GM18907 (cell line): ENCODE results near the gene ATP10A.

Experiments
- ATAC-seq: cut with Tn5 transposase; IDR thresholded peaks from one replicate; pipeline ENCODE4 v1.9.1; 2021; ENCODE audit warnings: mild to moderate bottlenecking, moderate library complexity; ENCODE audit not compliant: unreplicated experiment

Gene ATP10A

GRCh38 chr15:25863111-25863967 is at the start of gene ATP10A:
Gene ATP10A, minus strand, starts transcription at chr15:25863327. Its CDS starts 231 bp downstream, at chr15:25863096.
- no peak for ATAC-seq

DNA sequence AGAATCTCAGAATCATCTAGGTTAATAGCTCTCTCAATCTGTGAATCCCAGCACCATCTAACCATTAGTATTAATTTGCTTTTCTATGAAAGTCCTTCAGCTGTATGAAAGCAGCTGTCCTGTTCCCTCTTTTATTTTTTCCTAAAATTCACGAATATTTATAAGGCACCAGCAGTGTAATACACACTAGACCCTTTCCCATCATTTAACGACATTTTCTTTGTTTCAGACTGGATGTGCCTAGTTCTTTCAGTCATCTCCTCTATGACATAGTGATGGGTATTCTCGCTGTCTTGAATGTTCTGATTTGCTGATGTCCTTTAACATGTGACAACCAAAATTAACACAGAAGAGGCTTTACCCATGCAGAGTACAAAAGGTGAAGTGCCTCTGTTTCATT is 48.9 kb upstream of the ATP10A start:
- ATAC-seq, result no peak

- no peak for ATAC-seq
These were observed 47.7 kb upstream of the ATP10A start for GRCh38 chr15:25910832-25911231.

DNA sequence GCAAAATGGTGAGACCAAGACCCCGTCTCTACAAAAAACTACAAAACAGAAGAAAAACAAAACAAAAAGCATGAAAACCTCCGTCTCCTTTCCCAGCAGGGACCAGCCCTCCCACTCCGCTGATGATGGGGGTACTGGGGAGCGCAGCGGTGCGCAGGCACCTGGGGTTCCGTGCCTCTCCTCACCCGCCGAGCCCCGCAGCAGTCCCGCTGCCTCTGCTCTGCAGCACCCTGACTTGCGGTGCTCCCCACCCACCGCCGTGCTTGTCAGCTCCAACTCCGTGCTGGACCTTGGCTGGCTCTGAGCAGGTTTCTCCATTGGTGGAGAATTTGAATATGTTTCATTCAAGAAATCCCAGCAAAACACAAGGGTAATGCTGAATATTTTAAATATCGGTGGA is 46.7 kb upstream of the ATP10A start:
- no peak for ATAC-seq

GRCh38 chr15:25909325-25909724 is 46.2 kb upstream of the ATP10A start:
- no peak for ATAC-seq

DNA sequence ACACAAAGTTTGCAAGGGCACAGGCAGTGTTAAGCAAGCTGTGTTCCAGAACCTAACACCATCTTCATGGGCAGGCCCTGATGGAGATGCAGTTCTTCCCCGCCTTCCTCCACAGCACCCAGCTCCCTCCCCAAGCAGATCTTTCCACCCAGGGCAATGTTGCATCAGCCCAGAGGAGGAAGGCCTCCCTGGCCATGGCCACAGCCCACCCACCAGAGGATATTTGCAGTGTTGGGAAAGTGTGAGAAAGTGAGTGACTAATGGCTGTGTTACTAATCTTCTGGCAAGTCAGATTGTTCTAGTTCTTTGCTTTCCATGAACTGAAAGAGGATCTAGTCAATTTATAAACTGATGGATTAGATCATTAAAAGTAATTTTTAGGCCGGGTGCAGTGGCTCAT is 42.0 kb upstream of the ATP10A start:
- no peak for ATAC-seq

GRCh38 chr15:25903024-25903581 is 40.0 kb upstream of the ATP10A start:
- ATAC-seq, result no peak

DNA sequence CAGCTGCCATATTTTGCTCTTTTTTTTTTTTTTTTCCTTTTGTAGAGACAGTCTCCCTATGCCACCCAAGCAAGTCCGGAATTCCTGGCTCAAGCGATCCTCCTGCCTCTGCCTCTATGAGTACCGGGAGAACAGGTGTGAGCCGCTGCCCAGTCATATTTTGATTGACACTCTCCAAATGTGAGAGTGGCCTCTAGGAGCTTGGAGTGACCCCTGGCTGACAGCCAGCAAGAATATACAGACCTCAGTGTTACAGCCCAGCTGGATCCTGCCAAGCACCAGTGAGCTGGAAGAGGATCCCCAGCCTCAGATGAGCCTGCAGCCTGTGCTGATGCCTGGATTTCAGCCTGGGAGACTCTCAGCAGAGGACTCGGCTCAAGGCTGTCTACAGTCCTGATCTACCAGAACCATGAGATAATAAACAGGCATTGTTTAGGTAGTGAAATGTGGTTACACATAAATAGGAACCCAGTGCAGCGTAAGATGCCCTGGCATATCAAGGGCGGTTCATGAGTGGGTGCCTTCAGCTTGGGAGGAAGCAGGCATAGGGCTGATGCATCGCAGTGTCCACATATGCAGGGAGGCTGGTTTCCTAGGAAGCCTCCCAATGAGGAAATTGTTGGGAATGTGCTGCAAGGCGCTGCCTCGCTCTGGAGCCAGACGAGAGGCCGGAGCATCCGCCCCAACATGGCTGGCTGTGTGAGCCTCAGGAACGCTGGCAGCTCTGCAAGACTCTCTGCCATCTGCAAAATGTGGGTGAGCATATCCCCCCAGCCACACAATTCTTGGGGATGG is 38.9 kb upstream of the ATP10A start:
- no peak for ATAC-seq

GRCh38 chr15:25900901-25901300 is 37.8 kb upstream of the ATP10A start:
- ATAC-seq, result no peak

DNA sequence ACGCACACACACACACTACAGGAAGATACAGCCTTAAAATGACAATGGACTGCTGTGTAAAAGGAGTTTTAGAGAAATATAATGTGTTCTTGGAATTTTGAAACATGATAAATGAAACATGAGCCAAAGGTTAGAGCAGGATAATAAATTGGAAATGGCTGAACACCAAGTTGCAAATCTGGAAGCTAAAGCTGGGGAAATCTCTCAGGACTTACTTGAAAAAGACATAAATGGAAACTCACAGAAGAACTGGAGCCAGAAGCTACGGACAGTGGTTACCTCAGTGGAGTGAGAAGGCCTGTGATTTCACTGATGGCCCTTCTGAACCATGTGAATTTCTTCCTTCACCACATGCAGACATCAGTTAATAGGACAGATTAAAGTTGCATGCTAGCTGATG is 37.3 kb upstream of the ATP10A start:
- no peak for ATAC-seq

DNA sequence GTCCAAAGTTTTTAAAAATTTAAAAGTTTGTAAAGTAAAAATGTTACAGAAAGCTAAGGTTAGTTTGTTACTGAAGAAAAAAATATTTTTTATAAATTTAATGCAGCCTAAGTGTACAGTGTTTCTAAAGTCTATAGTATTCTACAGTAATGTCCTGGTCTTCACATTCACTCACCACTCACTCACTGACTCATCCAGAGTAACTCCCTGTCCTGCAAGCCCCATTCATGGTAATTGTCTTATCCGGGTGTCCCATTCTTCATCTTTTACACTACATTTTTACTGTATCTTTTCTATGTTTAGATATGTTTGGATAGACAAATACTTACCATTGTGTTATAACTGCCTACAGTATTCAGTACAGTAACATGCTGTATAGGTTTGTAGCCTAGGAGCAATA is 36.7 kb upstream of the ATP10A start:
- no peak for ATAC-seq

DNA sequence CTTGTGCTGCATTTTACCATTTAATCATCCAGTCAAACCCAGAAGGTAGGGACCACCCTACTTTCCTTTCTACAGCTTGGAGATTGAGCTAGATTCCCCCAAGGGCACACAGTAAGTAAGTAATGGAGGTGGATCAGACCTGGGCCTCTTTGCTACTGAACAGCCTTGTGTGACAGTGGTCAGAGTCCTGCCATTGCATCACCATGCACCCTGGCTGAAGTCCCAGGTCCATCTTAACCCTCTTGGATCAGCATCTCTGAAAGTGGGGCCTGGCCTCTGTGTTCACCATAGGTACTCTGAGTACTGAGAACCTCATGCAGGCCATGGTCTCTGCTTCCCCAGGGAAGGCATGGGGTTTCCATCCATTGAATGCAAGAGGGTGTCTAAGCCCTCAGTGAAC is 34.5 kb upstream of the ATP10A start:
- ATAC-seq, result no peak

- no peak for ATAC-seq
These were observed 31.3 kb upstream of the ATP10A start for GRCh38 chr15:25894371-25894902.

- no peak for ATAC-seq
These were observed 30.5 kb upstream of the ATP10A start for GRCh38 chr15:25893596-25893995.

DNA sequence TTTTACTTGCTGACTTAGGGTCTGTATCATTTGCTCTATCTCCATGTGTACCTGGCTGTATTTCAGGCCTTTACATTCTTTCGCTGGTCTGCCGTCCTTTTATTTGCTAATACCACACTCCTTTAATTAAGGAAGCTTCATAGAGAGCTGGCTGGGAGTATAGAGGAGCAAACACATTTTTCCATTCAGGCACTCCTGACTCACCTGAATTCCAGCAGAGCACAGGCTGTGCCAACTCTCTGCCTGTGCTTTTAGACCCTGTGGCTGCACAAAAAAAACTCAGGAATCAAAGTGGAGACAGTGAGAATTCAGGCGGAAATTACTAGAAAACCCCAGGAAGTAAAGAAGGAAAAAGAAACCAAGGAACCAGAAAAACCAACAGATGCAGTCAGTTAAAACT is 29.0 kb upstream of the ATP10A start:
- no peak for ATAC-seq

GRCh38 chr15:25891081-25891480 is 28.0 kb upstream of the ATP10A start:
- ATAC-seq, result no peak

- no peak for ATAC-seq
These were observed 27.4 kb upstream of the ATP10A start for GRCh38 chr15:25890529-25890928.

DNA sequence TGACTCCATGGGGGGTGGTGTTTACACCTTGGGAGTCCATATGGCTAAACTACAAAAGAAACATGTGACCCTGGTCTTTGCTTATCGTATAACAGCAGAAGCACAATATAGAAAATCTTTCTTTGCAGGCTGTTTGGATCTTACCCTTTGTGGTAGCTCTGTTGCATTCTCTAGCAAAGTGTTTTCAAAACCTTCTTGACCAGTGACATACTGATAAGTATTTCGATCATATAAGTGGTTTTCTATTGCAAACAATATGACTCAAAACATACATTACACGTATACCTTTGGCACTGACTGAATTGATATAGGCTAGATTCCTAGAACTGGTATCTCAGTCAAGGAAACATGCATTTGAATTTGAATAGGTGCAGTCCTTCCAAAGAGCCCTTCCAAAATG is 24.7 kb upstream of the ATP10A start:
- ATAC-seq, result no peak

GRCh38 chr15:25886498-25887140 is 23.5 kb upstream of the ATP10A start:
- ATAC-seq, result no peak

DNA sequence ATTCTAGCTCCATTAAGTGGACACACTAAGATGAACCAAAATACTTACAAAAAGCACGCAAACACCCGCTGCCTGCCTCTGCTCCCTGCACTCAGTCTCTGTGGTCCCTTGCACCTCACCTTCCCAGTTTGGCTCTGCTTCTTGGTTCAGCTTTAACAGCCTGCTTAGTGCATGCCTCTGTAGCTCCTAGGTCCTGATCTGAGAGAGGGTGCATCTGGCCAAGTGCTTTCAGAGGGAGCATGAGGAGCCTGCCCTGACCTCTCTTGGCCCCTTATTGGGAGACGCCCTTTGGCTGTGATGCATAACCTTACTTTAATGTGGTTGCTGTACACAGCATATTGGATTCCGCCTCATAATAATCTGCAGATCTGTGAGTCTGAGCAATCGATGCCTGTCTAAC is 21.2 kb upstream of the ATP10A start:
- no peak for ATAC-seq
